Type B pancreatic cell (in vitro differentiated cells): ENCODE results near the gene SURF4. TPM values are rescaled to one million over a fixed set of nuclear protein-coding genes. Genes with fewer than 3 reads are reported as not detected.

Experiments
- DNase-seq: peaks from one replicate; pipeline ENCODE4 v3.0.0; 2021; ENCODE audit warnings: mixed read lengths; ENCODE audit not compliant: unreplicated experiment; ENCODE audit errors: extremely low spot score
- H3K27ac Mint-ChIP-seq: 2 replicates; pipeline ENCODE4 v1.8.0; 2021; ENCODE audit warnings: mild to moderate bottlenecking, mixed read lengths
- H3K27me3 Mint-ChIP-seq: 2 replicates; pipeline ENCODE4 v1.8.0; 2021; ENCODE audit warnings: mixed read lengths
- H3K36me3 Mint-ChIP-seq: 2 replicates; pipeline ENCODE4 v1.8.0; 2021; ENCODE audit warnings: mixed read lengths
- H3K4me1 Mint-ChIP-seq: one replicate; pipeline ENCODE4 v1.8.0; 2021; ENCODE audit warnings: mixed read lengths; ENCODE audit not compliant: unreplicated experiment
- H3K4me3 Mint-ChIP-seq: 2 replicates; pipeline ENCODE4 v1.8.0; 2021; ENCODE audit warnings: mild to moderate bottlenecking, mixed read lengths
- H3K9me3 Mint-ChIP-seq: 2 replicates; pipeline ENCODE4 v1.8.0; 2021; ENCODE audit warnings: mixed read lengths
- total RNA-seq: library from RNA; stranded (reverse); gene quantifications from 2 replicates; pipeline ENCODE4 v1.2.1, GENCODE V29; 2021; ENCODE audit warnings: low replicate concordance
- TF ChIP-seq, protein P1 (sequence below): fragments of 200-600 bp; sonication (generic); conservative IDR thresholded peaks from 2 replicates; pipeline ENCODE4 v1.5.0; 2021; ENCODE audit warnings: antibody characterized with exemption, mild to moderate bottlenecking

The SURF4 gene
- total RNA-seq, 1 donor from 2014 or later: 173 TPM

DNA sequence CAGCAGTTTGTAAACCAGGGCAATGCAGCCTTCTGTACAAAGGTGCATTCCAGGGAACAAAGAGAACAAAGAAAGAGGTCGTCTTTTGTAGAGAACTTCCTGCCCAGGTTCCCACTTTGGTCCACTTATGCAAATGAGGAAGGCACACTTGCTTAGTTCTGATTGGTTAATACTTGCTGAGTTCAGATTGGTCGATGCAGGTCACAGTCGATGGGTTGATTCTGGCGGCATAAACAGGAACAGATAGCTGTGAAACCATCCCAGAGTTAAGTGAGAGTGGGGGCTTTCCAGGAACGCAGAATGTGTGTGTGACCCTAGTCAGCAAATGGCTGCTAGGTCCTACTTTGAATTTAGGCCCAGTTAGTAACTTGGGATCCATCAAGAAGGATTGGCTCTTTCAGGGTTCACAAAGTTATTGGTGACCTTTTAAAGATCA lies 44.5 kb upstream of the SURF4 start:
- H3K4me3 Mint-ChIP-seq: no peak overlapping the region
- H3K4me1 Mint-ChIP-seq: peaks cover 26% of the 10 kb centered on the region
- TF ChIP-seq, protein P1, sequence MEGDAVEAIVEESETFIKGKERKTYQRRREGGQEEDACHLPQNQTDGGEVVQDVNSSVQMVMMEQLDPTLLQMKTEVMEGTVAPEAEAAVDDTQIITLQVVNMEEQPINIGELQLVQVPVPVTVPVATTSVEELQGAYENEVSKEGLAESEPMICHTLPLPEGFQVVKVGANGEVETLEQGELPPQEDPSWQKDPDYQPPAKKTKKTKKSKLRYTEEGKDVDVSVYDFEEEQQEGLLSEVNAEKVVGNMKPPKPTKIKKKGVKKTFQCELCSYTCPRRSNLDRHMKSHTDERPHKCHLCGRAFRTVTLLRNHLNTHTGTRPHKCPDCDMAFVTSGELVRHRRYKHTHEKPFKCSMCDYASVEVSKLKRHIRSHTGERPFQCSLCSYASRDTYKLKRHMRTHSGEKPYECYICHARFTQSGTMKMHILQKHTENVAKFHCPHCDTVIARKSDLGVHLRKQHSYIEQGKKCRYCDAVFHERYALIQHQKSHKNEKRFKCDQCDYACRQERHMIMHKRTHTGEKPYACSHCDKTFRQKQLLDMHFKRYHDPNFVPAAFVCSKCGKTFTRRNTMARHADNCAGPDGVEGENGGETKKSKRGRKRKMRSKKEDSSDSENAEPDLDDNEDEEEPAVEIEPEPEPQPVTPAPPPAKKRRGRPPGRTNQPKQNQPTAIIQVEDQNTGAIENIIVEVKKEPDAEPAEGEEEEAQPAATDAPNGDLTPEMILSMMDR: no peak
- H3K36me3 Mint-ChIP-seq: no peaks in the 10 kb centered on the region
- H3K9me3 Mint-ChIP-seq: no peaks in the 10 kb centered on the region
- no peaks in the 10 kb centered on the region for H3K27me3 Mint-ChIP-seq
- no peak overlapping the region for H3K27ac Mint-ChIP-seq
- no peak for DNase-seq

DNA sequence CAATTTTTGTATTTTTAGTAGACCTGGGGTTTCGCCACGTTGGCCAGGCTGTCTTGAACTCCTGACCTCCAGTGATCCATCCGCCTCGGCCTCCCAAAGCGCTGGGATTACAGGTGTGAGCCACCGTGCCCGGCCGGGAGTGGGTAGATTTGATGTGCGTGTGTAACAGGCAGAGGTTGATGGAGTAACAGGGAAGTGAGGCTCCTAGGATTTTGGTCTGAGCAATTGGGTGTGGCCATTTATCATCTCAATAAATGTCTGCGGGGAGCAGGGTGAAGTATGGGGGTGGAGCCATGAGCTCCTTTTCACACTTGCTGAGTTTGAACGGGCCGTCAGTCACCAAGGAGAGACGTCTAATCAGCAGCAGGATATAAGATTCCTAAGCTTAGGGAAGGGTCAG lies 43.1 kb upstream of the SURF4 start:
- no peak for DNase-seq
- H3K27ac Mint-ChIP-seq: peak overlapping the region; percentile 89
- peaks cover 4% of the 10 kb centered on the region for H3K36me3 Mint-ChIP-seq
- H3K9me3 Mint-ChIP-seq: no peaks in the 10 kb centered on the region
- H3K4me1 Mint-ChIP-seq: peaks cover 26% of the 10 kb centered on the region
- TF ChIP-seq, protein P1: no peak
- H3K27me3 Mint-ChIP-seq: no peaks in the 10 kb centered on the region
- peak overlapping the region; percentile 93 for H3K4me3 Mint-ChIP-seq

DNA sequence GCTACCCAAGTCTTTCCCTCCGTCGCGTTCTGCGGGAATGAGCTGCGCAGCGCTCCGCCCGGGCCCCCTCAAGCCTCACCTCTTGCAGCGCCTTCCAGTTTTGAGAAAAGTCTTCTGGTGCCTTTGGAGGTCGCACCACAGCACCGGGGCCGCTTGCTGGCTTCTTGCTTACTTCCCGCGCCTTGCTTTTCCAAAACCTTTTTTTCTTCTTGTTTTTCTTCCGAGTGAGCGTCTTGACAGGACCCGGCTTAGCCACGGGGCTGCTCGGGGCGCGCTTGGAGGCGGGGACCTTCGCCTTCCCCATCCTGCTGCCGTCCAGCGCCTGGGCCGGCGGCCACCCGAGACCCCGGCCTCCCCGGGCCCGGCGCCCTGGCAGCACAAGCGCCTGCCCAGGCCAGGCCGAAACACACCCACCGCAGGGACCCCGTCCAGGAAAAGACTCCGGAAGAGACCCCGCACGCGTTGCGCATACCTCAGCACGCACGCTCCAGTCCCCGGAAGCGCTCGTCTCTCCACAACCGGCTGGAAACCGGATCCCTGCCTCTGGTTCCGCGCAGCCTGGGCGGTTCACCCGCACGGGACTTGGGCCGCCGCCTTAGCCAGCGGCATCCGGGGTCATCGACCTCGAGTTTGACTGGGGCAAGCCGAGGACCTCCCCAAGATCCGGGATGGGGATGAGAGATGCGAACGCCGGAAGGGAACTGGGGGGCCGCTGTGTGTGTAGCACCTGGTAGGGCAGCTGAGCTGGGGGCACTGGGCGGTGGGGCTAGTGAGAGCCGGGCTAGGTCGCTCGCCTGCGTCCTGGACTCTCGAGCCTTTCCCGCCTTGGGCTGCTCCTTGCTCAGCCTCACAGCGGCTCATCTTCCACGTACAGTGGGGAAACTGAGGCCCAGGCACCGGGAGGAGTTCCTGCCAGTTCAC lies 41.9 kb upstream of the SURF4 start, which contains the start of gene REXO4:
REXO4 (minus strand) TSS at position 470 of the 921 bp plus-strand sequence; CDS start at position 304, 166 bp downstream.
- Mint-ChIP-seq H3K27me3 (no peaks in the 10 kb centered on the region), H3K4me3 (peak within 1 kb of the TSS; percentile 93), H3K4me1 (peaks cover 26% of the 10 kb centered on the region), H3K9me3 (no peaks in the 10 kb centered on the region), H3K27ac (peak within 1 kb of the TSS; percentile 89), H3K36me3 (peaks cover 4% of the 10 kb centered on the region)
- TF ChIP-seq, protein P1: no peak
- peak; percentile 91 for DNase-seq

DNA sequence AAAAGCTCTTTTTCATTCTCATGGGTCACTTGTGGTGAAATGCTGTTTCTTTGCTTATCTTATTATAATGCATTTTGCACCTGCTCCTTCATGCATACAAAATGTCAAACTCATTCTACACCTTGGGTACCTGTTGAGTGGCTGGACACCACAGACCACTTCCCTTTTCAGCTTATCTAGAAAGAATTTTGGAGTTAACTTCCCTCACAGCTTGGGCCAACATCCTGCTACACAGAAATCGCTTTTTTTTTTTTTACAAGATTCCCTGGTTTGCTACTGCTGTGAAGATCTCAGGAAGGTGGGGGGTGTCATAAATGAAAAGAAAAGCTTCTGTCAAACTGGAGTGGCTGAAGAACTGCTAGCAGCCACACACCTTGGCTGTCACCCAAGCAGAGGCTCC lies 39.3 kb upstream of the SURF4 start:
- TF ChIP-seq, protein P1: no peak
- Mint-ChIP-seq H3K27ac (no peak overlapping the region), H3K27me3 (no peaks in the 10 kb centered on the region), H3K4me3 (no peak overlapping the region), H3K9me3 (no peaks in the 10 kb centered on the region), H3K36me3 (peaks cover 4% of the 10 kb centered on the region), H3K4me1 (peaks cover 20% of the 10 kb centered on the region)
- no peak for DNase-seq

DNA sequence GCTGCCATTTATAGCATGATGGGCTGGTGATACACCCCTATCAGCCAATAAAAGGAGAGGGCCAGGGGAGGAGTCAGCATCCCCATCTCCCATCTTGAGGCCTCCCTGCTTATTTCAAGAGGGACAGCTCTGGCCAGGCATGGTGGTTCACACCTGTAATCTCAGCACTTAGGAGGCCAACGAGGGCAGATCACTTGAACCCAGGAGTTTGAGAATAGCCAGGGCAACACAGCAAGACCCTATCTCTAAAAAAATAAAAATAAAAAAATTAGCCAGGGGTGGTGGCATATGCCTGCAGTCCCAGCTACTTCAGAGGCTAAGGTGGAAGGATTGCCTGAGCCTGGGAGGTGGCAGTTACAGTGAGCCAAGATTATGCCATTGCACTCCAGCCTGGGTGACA lies 32.2 kb upstream of the SURF4 start:
- no peaks in the 10 kb centered on the region for H3K27me3 Mint-ChIP-seq
- no peaks in the 10 kb centered on the region for H3K9me3 Mint-ChIP-seq
- H3K4me1 Mint-ChIP-seq: peaks cover 5% of the 10 kb centered on the region
- no peak for DNase-seq
- TF ChIP-seq, protein P1: no peak
- peaks cover 5% of the 10 kb centered on the region for H3K36me3 Mint-ChIP-seq
- no peak overlapping the region for H3K27ac Mint-ChIP-seq
- no peak overlapping the region for H3K4me3 Mint-ChIP-seq
